ENCODE results near the gene CD84. TPM values are rescaled to one million over a fixed set of nuclear protein-coding genes. Genes with fewer than 3 reads are reported as not detected.

The CD84 gene
- total and polyA plus RNA-seq, 4 donors = 1.9 to 18.8 (median 10.7) TPM

DNA sequence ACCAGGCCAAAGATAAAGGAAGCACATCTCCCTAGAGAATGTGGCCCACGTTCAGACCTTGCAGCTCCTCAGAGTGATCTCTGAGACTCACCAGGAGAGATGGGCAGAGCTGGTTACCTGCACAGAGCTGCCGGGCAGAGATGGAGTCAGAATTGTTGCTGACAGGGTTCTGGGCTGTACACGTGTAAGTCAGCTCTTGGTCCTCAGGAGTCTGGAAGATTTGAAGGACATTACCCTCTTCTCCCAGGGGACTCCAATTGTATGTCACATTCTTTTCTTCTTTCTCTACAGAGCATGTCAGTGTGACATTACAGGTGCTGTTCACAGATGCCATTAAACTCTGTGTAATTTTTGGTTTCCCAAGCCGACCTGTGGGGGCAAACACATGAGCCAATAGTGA is 25.5 kb downstream of the CD84 start:
- no peaks in the 10 kb centered on the region for H3K36me3 ChIP-seq (ENCODE audit: control insufficient read depth in 4 of 4, insufficient read depth in 4 of 4, low read length in 4 of 4)
- H3K4me1 ChIP-seq (ENCODE audit: control insufficient read depth in 5 of 5, insufficient read depth in 5 of 5, low read length in 5 of 5) = no peaks in the 10 kb centered on the region
- no peaks in the 10 kb centered on the region for H3K27me3 ChIP-seq (ENCODE audit: control insufficient read depth in 3 of 3, insufficient read depth in 3 of 3, low read length in 2 of 3)
- no peaks in the 10 kb centered on the region for H3K9me3 ChIP-seq (ENCODE audit: control insufficient read depth in 4 of 4, insufficient read depth in 3 of 4, low read length in 3 of 4)
- no peak overlapping the region for H3K27ac ChIP-seq (ENCODE audit: low read depth in 1 of 2, low read length in 1 of 2)
- TF ChIP-seq, protein P1, sequence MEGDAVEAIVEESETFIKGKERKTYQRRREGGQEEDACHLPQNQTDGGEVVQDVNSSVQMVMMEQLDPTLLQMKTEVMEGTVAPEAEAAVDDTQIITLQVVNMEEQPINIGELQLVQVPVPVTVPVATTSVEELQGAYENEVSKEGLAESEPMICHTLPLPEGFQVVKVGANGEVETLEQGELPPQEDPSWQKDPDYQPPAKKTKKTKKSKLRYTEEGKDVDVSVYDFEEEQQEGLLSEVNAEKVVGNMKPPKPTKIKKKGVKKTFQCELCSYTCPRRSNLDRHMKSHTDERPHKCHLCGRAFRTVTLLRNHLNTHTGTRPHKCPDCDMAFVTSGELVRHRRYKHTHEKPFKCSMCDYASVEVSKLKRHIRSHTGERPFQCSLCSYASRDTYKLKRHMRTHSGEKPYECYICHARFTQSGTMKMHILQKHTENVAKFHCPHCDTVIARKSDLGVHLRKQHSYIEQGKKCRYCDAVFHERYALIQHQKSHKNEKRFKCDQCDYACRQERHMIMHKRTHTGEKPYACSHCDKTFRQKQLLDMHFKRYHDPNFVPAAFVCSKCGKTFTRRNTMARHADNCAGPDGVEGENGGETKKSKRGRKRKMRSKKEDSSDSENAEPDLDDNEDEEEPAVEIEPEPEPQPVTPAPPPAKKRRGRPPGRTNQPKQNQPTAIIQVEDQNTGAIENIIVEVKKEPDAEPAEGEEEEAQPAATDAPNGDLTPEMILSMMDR (IDR thresholded peaks at IDR 0.05; ENCODE audit: control extremely low read depth, extremely low read depth) = no peak
- no peak overlapping the region for H3K9ac ChIP-seq (ENCODE audit: insufficient read depth in 1 of 2, low read length in 2 of 2)
- no peak for DNase-seq
- no peak overlapping the region for H3K4me3 ChIP-seq
- 73 to 92% methylated on average over 4 of the region's 4 CpGs for WGBS, 2 donors
- ATAC-seq (ENCODE audit: insufficient read depth, low FRiP score) = no peak

DNA sequence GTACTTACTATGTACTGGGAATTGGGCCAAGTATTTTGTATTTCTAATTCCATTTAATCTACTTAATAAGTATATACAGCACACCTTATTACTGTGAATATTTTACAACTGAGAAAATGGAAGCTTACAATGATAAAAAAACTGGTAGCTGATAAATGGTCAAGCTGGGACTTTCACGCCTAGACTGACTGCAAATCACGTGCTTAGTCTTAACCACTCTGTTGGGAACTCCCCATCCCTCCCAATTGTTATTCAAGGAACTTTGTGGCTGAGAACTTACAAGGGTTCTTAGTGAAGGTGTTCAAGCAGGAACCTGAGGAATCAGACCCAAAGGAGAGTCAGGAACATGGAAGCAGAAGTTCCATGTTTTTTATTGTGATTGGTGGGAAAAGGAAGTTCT is 26.9 kb downstream of the CD84 start:
- DNase-seq (no peak), ATAC-seq (ENCODE audit: insufficient read depth, low FRiP score) (no peak)
- Histone ChIP-seq H3K27me3 (ENCODE audit: control insufficient read depth in 3 of 3, insufficient read depth in 3 of 3, low read length in 2 of 3) (no peaks in the 10 kb centered on the region), H3K9me3 (ENCODE audit: control insufficient read depth in 4 of 4, insufficient read depth in 3 of 4, low read length in 3 of 4) (no peaks in the 10 kb centered on the region), H3K9ac (ENCODE audit: insufficient read depth in 1 of 2, low read length in 2 of 2) (no peak overlapping the region), H3K4me3 (no peak overlapping the region), H3K4me1 (ENCODE audit: control insufficient read depth in 5 of 5, insufficient read depth in 5 of 5, low read length in 5 of 5) (peaks cover 0 to 3% (median 0%) of the 10 kb centered on the region in 5 donors), H3K36me3 (ENCODE audit: control insufficient read depth in 4 of 4, insufficient read depth in 4 of 4, low read length in 4 of 4) (no peaks in the 10 kb centered on the region), H3K27ac (ENCODE audit: low read depth in 1 of 2, low read length in 1 of 2) (no peak overlapping the region)
- WGBS, 2 donors = 75 to 87% methylated on average over 2 of the region's 2 CpGs
- TF ChIP-seq, protein P1 (IDR thresholded peaks at IDR 0.05; ENCODE audit: control extremely low read depth, extremely low read depth) = no peak

DNA sequence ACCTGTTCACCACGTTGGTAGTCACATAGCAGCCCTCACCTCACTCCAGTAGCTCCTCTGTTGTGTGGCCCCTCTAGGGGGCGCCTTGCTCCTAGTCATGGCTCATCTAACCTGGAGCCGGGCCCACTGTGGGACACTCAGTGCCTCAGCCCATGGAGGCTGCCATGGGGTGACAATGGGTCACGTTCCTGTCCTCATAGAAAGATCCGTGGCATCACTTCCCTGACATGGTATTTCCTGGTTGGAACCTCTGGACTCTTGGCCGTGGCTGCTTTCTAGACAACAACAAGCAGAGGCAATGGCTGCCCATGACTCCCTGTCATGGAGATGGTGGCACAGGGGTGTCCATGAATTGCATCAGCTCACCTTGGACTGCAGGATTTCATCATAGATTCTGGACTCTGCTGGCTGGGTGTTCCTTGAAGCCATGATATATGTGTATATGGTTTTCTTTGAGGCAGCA is 28.7 kb downstream of the CD84 start:
- H3K36me3 ChIP-seq (ENCODE audit: control insufficient read depth in 4 of 4, insufficient read depth in 4 of 4, low read length in 4 of 4) = no peaks in the 10 kb centered on the region
- TF ChIP-seq, protein P1 (IDR thresholded peaks at IDR 0.05; ENCODE audit: control extremely low read depth, extremely low read depth) = no peak
- H3K9ac ChIP-seq (ENCODE audit: insufficient read depth in 1 of 2, low read length in 2 of 2) = no peak overlapping the region
- H3K4me3 ChIP-seq = no peak overlapping the region
- DNase-seq (no peak), ATAC-seq (ENCODE audit: insufficient read depth, low FRiP score) (no peak)
- H3K27ac ChIP-seq (ENCODE audit: low read depth in 1 of 2, low read length in 1 of 2) = no peak overlapping the region
- H3K27me3 ChIP-seq (ENCODE audit: control insufficient read depth in 3 of 3, insufficient read depth in 3 of 3, low read length in 2 of 3) = no peaks in the 10 kb centered on the region
- WGBS, 2 donors = 71 to 75% methylated on average over 6 of the region's 6 CpGs
- peaks cover 0 to 12% (median 0%) of the 10 kb centered on the region in 5 donors for H3K4me1 ChIP-seq (ENCODE audit: control insufficient read depth in 5 of 5, insufficient read depth in 5 of 5, low read length in 5 of 5)
- H3K9me3 ChIP-seq (ENCODE audit: control insufficient read depth in 4 of 4, insufficient read depth in 3 of 4, low read length in 3 of 4) = no peaks in the 10 kb centered on the region

DNA sequence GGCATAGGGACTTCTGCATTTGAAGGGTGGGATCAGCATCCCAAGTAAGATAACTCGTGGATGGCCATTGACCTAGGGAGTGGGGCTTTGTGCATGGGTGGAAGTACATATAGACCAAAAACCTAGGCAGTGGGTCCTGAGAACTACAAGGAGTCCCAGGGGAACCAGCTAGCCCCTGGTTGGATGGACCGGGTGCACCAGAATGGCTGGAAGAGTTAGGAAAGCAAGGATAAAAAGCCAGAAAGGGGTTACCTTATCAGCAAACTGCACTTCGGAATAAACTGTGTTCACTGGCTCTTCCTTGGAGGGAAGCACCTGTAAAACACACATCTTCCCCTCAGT is 29.7 kb downstream of the CD84 start:
- DNase-seq = no peak
- H3K9ac ChIP-seq (ENCODE audit: insufficient read depth in 1 of 2, low read length in 2 of 2) = no peak overlapping the region
- no peaks in the 10 kb centered on the region for H3K27me3 ChIP-seq (ENCODE audit: control insufficient read depth in 3 of 3, insufficient read depth in 3 of 3, low read length in 2 of 3)
- TF ChIP-seq, protein P1 (IDR thresholded peaks at IDR 0.05; ENCODE audit: control extremely low read depth, extremely low read depth) = no peak
- ATAC-seq (ENCODE audit: insufficient read depth, low FRiP score) = no peak
- 86 to 93% methylated on average over 3 of the region's 3 CpGs for WGBS, 2 donors
- no peaks in the 10 kb centered on the region for H3K36me3 ChIP-seq (ENCODE audit: control insufficient read depth in 4 of 4, insufficient read depth in 4 of 4, low read length in 4 of 4)
- H3K4me1 ChIP-seq (ENCODE audit: control insufficient read depth in 5 of 5, insufficient read depth in 5 of 5, low read length in 5 of 5) = peaks cover 0 to 12% (median 0%) of the 10 kb centered on the region in 5 donors
- no peak overlapping the region for H3K27ac ChIP-seq (ENCODE audit: low read depth in 1 of 2, low read length in 1 of 2)
- no peaks in the 10 kb centered on the region for H3K9me3 ChIP-seq (ENCODE audit: control insufficient read depth in 4 of 4, insufficient read depth in 3 of 4, low read length in 3 of 4)
- no peak overlapping the region for H3K4me3 ChIP-seq
